Stimulated activated CD8-positive, alpha-beta memory T cell treated with anti-CD3 and anti-CD28 coated beads, Interleukin-12 subunit alpha, Interleukin-12 subunit beta, amount 100 ng/mL, for 24 hours (primary cell): ENCODE data around the gene TSPAN3.

Experiments used
- DNase-seq: peaks from one replicate; pipeline ENCODE4 v3.0.0-alpha.2; 2020; ENCODE audit errors: extremely low read depth

The TSPAN3 gene

GRCh38 chr15:77070495-77071304 is at the start of gene TSPAN3:
TSPAN3 (minus strand) TSS chr15:77071109; CDS start chr15:77070954, 155 bp downstream.
- DNase-seq, result peak; percentile 82

- no peak for DNase-seq
Measured at GRCh38 chr15:77120576-77120975, 49.7 kb upstream of the TSPAN3 start.

GRCh38 chr15:77119446-77119845 is 48.5 kb upstream of the TSPAN3 start:
- DNase-seq, result no peak

- DNase-seq, result no peak
Measured at GRCh38 chr15:77118882-77119321, 48.0 kb upstream of the TSPAN3 start.

GRCh38 chr15:77115179-77115578 is 44.3 kb upstream of the TSPAN3 start:
- no peak for DNase-seq

- DNase-seq, result no peak
Measured at GRCh38 chr15:77112838-77113504, 42.1 kb upstream of the TSPAN3 start.

- no peak for DNase-seq
Measured at GRCh38 chr15:77111789-77112188, 40.9 kb upstream of the TSPAN3 start.

GRCh38 chr15:77107531-77108355 is 36.8 kb upstream of the TSPAN3 start:
- no peak for DNase-seq

GRCh38 chr15:77107068-77107467 is 36.2 kb upstream of the TSPAN3 start:
- no peak for DNase-seq

- no peak for DNase-seq
Measured at GRCh38 chr15:77104155-77104554, 33.2 kb upstream of the TSPAN3 start.

- no peak for DNase-seq
Measured at GRCh38 chr15:77099741-77100463, 29.0 kb upstream of the TSPAN3 start.

- no peak for DNase-seq
Measured at GRCh38 chr15:77098572-77098971, 27.7 kb upstream of the TSPAN3 start.

- DNase-seq, result no peak
Measured at GRCh38 chr15:77097921-77098320, 27.0 kb upstream of the TSPAN3 start.

- no peak for DNase-seq
Measured at GRCh38 chr15:77097248-77097721, 26.4 kb upstream of the TSPAN3 start.

GRCh38 chr15:77096541-77096940 is 25.6 kb upstream of the TSPAN3 start:
- DNase-seq, result no peak

- DNase-seq, result no peak
Measured at GRCh38 chr15:77096138-77096537, 25.2 kb upstream of the TSPAN3 start.

- no peak for DNase-seq
Measured at GRCh38 chr15:77094397-77095030, 23.6 kb upstream of the TSPAN3 start.

- no peak for DNase-seq
Measured at GRCh38 chr15:77093436-77093835, 22.5 kb upstream of the TSPAN3 start.

- DNase-seq, result no peak
Measured at GRCh38 chr15:77091097-77091496, 20.2 kb upstream of the TSPAN3 start.

- no peak for DNase-seq
Measured at GRCh38 chr15:77087213-77087612, 16.3 kb upstream of the TSPAN3 start.

- DNase-seq, result no peak
Measured at GRCh38 chr15:77085297-77085696, 14.4 kb upstream of the TSPAN3 start.
